Colonic mucosa (tissue), 4 donors: Measurements from ENCODE around the gene CCDC80. TPM values are rescaled to one million over a fixed set of nuclear protein-coding genes. Genes with fewer than 3 reads are reported as not detected.

Experiments used
- DNase-seq: peaks from one replicate; pipeline ENCODE4 v3.0.0-alpha.2; 2020
- H3K27ac ChIP-seq: fragments of 200-600 bp; one replicate; pipeline ENCODE4 v1.8.0; 2021
- H3K27me3 ChIP-seq: fragments of 200-600 bp; one replicate; pipeline ENCODE4 v1.8.0; 2021
- H3K36me3 ChIP-seq: fragments of 200-600 bp; one replicate; pipeline ENCODE4 v1.8.0; 2021
- H3K4me1 ChIP-seq: fragments of 200-600 bp; one replicate; pipeline ENCODE4 v1.8.0; 2021; ENCODE audit warnings: mild to moderate bottlenecking
- H3K4me3 ChIP-seq: fragments of 200-600 bp; one replicate; pipeline ENCODE4 v1.8.0; 2021
- H3K9ac ChIP-seq, 2 donors: one replicate each; pipeline ENCODE4 v1.7.0; 2013; ENCODE audit warnings: control low read depth in 2 of 2, low read depth in 2 of 2, low read length in 2 of 2
- H3K9me3 ChIP-seq: fragments of 200-600 bp; one replicate; pipeline ENCODE4 v1.8.0; 2021
- CTCF ChIP-seq: fragments of 200-600 bp; IDR thresholded peaks from one replicate; pipeline ENCODE4 v1.8.0; 2022; ENCODE audit warnings: antibody characterized with exemption, mild to moderate bottlenecking
- intact Hi-C: fragments of 100-400 bp; cut with DNase I; formaldehyde crosslinking; loops from one replicate; pipeline ENCODE4 v1.14.1; 2022
- total RNA-seq, 2 donors: library from RNA; stranded (reverse); fragmentation: NEBNext Ultra II Directional in 1 of 2; extraction: Animal tissue kit (Norgen Biotek cat#: 25700) in 1 of 2; gene quantifications; one replicate each; pipeline ENCODE4 v1.2.1, GENCODE V29; 2021
- donor health status: healthy.
- donor health status: DM: no; HTN: no; CAD: no.
- donor health status: DM: no; HTN: no; CAD: no.

The CCDC80 gene
- total RNA-seq, 2 donors from 2014 or later: 7.1 to 36.6 TPM

DNA sequence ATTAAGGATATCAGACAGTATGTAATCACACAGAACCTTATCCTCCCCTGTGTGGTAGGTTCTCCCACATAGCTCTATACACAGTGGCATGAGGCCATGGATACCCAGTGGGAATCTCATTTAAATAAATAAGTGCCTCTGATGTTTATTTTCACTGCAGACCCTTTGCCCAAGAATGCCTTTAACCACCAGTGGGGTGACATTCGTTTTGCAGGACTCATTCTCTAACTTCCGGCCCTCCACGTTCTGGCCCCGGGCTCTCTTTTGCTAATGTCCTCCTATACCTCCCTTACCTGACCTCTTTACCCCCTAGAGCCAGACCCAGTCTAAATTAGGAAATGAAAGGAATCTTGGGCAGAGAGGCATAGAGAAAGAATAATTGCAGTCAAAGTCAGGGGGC, 8.3 kb downstream of the CCDC80 start:
- no peaks in the 10 kb centered on the region for H3K36me3 ChIP-seq
- intact Hi-C loops: no loop called here
- H3K9ac ChIP-seq: no peak overlapping the region
- no peaks in the 10 kb centered on the region for H3K27me3 ChIP-seq
- H3K4me3 ChIP-seq: no peak overlapping the region
- no peaks in the 10 kb centered on the region for H3K4me1 ChIP-seq
- TF ChIP-seq CTCF: no peak
- no peaks in the 10 kb centered on the region for H3K9me3 ChIP-seq
- H3K27ac ChIP-seq: no peak overlapping the region
- DNase-seq: no peak

- Histone ChIP-seq H3K9me3 (no peaks in the 10 kb centered on the region), H3K27ac (no peak overlapping the region), H3K27me3 (no peaks in the 10 kb centered on the region), H3K9ac (no peak overlapping the region), H3K4me1 (no peaks in the 10 kb centered on the region), H3K36me3 (no peaks in the 10 kb centered on the region), H3K4me3 (no peak overlapping the region)
- no peak for DNase-seq
- intact Hi-C loops: no loop called here
- no peak for TF ChIP-seq CTCF
These were observed 9.7 kb downstream of the CCDC80 start for GRCh38 chr3:112631257-112631656.

DNA sequence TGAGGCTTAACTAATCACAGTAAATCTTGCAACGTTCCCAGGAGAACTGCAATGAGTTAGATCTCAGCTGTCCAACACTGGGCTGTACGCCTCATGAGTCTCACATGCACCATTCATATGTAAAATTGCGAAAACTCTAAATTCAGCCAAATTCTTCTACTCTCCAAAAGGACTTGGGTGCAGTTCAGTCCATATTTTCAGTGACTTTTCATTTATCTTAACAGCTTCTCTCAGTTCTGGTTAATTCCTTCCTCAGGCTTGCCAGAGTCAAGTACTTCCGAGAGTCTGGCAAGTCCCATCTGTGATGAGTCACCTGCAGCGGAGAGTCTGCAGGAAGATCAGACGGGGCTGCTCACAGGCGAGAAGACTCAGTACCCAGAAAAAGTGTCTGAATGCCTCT, 11.5 kb downstream of the CCDC80 start:
- H3K36me3 ChIP-seq: no peaks in the 10 kb centered on the region
- H3K27me3 ChIP-seq: no peaks in the 10 kb centered on the region
- no peaks in the 10 kb centered on the region for H3K9me3 ChIP-seq
- intact Hi-C loops: no loop called here
- no peak overlapping the region for H3K27ac ChIP-seq
- peak; percentile 40 for DNase-seq
- no peak overlapping the region for H3K9ac ChIP-seq
- H3K4me1 ChIP-seq: no peaks in the 10 kb centered on the region
- no peak overlapping the region for H3K4me3 ChIP-seq
- no peak for TF ChIP-seq CTCF

DNA sequence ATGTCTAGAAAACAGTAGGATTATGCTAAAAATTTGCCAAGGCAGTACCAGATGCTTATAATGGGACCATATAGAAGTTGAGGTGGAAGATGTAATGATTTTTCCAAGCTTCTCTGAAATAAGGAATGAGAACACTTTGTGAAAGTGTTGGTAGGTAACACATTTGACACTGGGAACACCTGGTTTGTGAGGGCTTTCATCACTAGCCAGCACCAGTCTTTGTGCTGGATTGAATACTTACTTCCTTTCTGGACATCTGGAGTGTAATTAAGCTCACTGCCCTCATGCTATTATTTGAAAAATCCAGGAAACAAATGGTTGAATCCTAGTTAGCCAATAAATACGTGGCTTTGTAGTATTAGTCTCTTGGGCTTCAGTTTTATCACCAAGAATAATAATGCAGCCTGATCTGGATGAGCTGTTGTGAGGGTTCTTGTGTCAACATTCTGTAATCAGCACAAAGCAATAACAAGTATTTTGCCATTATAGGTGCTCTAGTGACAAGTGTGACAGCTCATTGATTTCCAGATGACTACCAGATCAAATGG, 12.9 kb downstream of the CCDC80 start:
- no peak for DNase-seq
- H3K36me3 ChIP-seq: no peaks in the 10 kb centered on the region
- intact Hi-C loops: no loop called here
- H3K9me3 ChIP-seq: no peaks in the 10 kb centered on the region
- no peak overlapping the region for H3K4me3 ChIP-seq
- H3K9ac ChIP-seq: no peak overlapping the region
- no peaks in the 10 kb centered on the region for H3K4me1 ChIP-seq
- TF ChIP-seq CTCF: no peak
- H3K27me3 ChIP-seq: no peaks in the 10 kb centered on the region
- H3K27ac ChIP-seq: no peak overlapping the region

GRCh38 chr3:112627419-112627818, 13.5 kb downstream of the CCDC80 start:
- no peak overlapping the region for H3K9ac ChIP-seq
- H3K4me3 ChIP-seq: no peak overlapping the region
- H3K36me3 ChIP-seq: no peaks in the 10 kb centered on the region
- no peak overlapping the region for H3K27ac ChIP-seq
- H3K4me1 ChIP-seq: no peaks in the 10 kb centered on the region
- TF ChIP-seq CTCF: no peak
- no peaks in the 10 kb centered on the region for H3K9me3 ChIP-seq
- DNase-seq: no peak
- intact Hi-C loops: no loop called here
- no peaks in the 10 kb centered on the region for H3K27me3 ChIP-seq

GRCh38 chr3:112623717-112624116, 17.2 kb downstream of the CCDC80 start:
- no peaks in the 10 kb centered on the region for H3K36me3 ChIP-seq
- no peak for TF ChIP-seq CTCF
- intact Hi-C loops: no loop called here
- H3K9ac ChIP-seq: no peak overlapping the region
- H3K4me1 ChIP-seq: no peaks in the 10 kb centered on the region
- H3K4me3 ChIP-seq: no peak overlapping the region
- H3K9me3 ChIP-seq: no peaks in the 10 kb centered on the region
- no peaks in the 10 kb centered on the region for H3K27me3 ChIP-seq
- H3K27ac ChIP-seq: no peak overlapping the region
- no peak for DNase-seq
